SH-SY5Y (cell line): ENCODE data around the gene KLHDC4.

Experiments
- GATA2 ChIP-seq: IDR thresholded peaks from 2 replicates; pipeline ENCODE4 v1.6.1; 2011; ENCODE audit warnings: mild to moderate bottlenecking, low read depth, low read length
- GATA3 ChIP-seq: IDR thresholded peaks from 2 replicates; pipeline ENCODE4 v1.6.1; 2011; ENCODE audit warnings: low read depth, mild to moderate bottlenecking, low read length, moderate library complexity

GRCh38 chr16:87778830-87779579 is 13.2 kb upstream of the KLHDC4 start:
- TF ChIP-seq GATA3 (no peak), GATA2 (no peak)
